HG03045 (cell line): ENCODE measurements around the gene MEGF6.

Source experiments
- ATAC-seq: cut with Tn5 transposase; IDR thresholded peaks from one replicate; pipeline ENCODE4 v1.9.1; 2021; ENCODE audit warnings: mild to moderate bottlenecking, moderate library complexity; ENCODE audit not compliant: unreplicated experiment

The MEGF6 gene

DNA sequence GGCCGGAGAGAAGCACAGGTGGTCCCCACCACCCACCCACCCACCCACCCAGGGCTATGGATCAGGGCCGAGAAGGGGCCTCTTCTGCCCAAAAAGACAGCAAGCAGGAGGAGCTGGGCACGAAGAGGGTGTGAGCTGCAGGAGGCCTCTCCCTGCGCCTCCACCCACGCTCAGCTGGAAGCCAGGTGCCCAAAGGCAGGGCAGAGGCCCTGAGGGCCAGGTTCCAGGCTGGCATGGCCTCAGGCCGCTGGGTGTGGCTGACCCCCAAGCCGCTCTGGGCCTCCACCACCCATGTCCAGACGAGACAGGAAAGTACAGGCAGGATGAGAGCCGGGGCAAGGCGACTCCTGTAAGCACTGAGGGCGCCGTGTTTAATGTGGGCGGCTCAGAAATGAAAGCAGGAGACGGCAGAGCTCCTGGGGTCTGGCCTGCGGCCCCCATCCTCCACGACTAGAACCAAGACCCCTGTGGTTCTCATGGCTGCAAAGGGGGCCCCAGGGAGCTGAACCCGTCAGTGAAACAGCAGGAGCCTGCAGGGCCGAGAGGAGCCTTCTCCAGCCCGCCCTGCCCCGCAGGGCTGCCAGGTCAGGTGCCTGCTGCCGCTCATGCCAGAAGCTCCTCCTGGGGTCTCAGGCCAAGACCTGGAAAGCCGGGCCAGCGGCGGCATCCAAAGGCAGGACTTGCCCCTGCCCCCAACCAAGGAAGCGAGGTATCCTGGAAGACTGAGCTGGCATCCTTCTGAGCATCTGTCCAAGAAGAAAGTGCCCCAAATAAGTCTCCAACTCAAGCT is 56.0 kb downstream of the MEGF6 start:
- no peak for ATAC-seq

DNA sequence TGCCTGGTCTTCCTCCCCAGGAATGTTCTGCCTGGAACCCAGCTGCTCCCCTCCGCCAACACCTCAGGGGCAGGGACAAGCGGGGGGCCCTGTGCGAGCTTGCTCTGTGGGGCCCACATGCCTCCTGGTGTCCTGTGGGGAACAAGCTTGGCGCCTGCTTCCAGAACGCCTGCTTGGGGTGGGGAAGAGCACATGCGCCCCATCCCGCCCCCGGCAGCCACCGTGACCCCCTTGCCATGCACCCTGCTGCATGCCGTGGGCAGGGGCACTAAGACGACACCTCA is 57.4 kb downstream of the MEGF6 start:
- no peak for ATAC-seq

DNA sequence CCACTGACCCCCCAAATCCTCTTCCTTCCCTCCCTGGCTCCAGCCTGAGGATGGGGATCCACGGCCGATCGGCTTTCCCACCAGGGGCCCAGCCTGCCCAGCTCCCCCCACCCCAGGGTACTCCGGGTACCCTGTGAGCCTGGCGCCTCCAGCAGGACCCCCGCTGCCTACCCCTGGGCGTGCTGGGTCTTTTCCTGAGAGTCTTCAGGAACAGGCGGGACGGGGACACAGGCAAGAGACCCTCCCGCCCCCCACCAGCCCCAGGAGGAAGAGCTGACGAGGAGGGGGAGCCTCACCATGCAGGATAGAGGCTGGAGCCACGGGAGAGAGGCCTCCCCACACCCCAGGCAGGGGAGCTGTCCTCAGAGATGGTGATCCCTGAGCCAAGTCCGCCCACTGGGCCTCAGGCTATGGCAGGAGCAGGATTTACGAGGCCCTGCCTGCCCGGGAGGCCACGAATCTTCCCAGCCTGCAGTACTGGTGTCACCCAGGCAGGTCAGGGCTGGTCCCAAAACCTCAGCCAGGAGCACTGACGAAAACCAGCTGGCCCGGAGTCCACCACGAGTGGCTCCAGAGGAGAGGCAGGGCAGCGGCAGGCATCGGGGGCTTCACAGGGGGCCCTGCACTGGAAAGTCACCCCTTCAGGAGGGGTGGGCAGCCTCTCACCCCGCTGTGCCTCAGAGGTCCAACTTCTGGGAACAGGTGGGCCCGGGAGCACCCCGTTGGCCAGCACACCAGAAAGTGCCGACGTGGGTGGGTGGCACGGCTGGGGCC is 58.0 kb downstream of the MEGF6 start:
- ATAC-seq: no peak

DNA sequence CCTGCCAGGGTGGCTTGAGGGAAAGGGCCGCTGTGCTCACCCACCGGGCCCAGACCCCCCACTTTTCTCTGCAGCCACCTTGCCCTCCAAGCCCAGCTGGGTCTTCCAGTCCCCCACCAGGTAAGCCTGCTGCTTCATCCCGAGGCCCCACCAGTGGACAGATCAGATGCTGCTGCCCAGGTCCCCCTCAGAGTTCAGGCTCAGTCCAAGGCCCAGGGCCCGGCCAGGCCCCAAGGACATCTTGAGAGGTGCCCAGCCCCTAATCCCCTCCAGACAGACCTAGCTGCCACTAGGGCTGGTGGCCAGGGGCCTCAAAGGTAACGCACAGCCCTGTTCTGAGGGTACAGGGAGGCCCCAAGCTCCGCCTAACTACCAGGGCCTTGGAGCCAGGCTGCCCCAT is 58.6 kb downstream of the MEGF6 start:
- no peak for ATAC-seq

DNA sequence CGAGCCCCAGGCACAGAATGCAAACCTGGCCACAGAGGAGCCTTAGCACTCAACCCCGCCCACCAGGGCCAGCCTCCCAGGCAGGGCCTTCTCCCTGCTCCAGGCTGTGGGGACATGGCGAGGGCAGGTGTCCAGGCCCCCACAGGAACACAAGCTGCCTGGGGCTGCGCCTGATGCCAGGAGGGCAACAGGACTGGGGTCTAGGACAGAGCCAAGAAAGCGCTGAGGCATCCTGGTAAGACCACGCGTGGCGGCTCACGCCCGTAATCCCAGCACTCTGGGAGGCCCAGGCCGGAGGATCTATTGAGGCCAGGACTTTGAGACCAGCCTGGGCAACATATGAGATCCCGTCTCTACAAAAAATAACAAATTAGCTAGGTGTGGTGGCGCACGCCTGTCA is 59.1 kb downstream of the MEGF6 start:
- ATAC-seq: no peak

DNA sequence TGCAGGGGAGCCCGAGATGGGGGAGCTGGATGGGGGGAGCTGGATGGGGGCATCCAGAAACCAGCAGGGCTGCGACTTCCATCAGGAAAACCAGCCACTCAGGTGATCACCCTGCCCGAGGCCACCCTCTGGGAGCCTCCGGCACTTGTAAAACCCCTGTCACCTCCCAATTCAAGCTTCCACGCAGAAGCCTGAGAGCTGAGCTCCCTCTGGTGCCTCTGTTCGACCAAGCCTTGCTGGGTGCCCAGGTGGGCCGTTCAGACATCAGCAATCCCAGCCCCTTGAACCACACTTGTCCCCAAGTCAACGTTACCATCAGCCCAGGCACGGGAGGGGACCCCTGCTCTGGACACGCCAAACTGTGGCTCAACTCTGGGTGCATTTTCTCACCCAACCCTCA is 59.6 kb downstream of the MEGF6 start:
- no peak for ATAC-seq

DNA sequence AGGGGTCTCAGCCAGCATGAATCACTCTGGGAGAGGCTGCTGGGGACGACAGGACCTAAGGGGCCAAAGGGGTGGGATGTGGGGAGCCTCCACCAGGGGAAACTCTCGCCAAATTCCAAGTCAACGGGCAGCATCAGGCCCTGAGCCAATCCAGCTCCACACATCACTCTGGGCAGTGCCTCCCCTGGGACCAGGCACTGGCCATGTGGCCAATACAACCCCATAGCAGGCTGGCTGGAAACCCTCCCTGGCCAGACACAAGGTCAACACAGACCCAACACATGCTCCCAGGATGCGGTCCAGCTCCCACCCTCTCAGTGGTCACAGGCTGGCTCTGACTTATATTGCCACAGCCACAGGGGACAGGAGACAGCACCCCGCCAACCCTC is 60.0 kb downstream of the MEGF6 start:
- ATAC-seq: no peak

DNA sequence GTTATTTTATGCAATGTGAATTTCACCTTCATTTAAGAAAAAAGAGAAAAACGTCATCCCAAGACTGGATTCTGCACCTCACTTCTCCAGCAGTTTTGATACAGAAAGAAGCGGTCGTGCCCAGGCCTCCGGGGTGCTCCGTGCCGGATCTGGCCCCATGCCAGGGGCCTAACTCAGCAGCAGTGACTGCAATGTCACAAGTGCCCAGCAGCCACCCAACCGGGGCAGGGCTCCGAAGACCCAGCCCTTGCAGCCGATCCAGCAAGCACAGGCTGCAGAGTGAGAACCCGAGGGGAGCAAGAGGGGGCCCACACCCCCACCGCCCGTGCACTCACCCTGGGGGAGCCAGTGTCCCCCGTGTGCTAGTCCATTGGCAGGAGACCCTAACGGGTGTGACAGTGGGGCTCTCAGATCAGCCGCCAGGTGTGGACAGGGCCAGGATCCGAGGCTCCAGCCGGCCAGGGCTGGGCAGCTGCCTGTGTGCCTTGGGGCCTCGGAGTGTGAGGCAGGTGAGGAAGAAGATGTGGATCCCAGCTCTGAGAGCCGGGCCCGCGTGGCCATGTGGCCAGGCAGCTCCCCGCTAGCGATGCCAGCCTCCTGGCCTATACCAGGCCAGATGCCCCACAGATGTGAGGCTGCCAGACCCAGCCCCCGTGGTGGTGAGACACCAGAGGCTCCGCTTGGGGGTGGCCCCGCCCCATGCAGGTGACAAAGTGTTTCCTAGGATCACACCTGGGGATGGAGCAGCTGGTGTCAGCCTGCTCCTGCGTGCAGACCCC is 60.6 kb downstream of the MEGF6 start:
- ATAC-seq: no peak

DNA sequence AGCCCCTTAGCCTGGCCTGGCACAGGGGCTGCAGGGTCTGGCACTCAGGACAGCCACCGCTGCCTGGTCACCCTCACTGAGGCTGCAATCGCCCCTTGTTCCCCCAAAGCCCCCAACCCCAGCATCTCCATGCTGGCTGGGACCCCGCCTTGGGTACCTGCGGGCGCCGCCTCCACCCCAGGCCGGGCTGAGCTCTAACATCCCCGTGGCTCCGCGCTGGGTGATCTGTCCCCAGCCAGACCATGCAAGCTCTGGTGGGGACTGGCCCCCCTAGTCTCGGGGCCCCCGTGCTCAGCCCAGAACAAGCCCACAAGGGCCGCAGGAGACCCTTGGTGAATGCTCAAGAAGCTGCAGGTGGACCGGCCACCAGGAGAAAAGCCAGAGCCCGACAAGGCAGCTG is 62.4 kb downstream of the MEGF6 start:
- ATAC-seq: no peak

DNA sequence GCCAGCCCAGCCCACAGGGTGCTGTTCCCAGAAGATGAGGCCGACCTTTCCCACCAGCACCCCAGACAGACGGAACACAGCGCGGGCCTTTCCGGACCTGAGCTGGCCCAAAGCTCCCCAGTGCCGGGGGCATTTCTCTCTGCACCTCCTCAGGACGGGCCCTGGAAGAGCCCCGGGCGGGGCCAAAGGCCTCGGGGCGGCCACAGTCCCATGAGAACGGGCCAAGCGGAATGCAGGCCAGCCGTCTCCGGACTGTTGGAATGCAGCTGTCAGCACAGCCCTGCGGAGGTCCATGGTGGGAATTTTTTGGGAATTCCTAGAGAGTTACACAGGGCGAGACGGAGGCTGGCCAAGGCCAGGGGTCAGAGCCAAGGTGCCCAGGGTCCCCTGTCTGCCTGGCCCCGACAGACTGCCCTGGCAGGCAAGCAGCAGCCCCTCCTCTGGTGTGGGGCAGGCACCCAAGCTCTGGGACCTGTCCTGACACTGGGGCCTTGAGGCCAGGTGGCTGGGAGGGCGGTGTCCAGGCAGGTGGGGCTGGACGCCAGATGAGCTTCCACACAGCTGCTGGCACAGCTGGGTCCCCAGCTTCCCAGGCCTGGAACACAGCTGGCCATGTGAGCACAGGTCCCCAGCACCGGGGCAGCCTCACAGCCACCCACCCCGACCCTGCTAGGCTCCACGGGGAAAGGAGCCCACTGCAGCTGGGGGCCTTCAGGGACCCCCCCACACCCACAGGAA is 63.0 kb downstream of the MEGF6 start:
- no peak for ATAC-seq

DNA sequence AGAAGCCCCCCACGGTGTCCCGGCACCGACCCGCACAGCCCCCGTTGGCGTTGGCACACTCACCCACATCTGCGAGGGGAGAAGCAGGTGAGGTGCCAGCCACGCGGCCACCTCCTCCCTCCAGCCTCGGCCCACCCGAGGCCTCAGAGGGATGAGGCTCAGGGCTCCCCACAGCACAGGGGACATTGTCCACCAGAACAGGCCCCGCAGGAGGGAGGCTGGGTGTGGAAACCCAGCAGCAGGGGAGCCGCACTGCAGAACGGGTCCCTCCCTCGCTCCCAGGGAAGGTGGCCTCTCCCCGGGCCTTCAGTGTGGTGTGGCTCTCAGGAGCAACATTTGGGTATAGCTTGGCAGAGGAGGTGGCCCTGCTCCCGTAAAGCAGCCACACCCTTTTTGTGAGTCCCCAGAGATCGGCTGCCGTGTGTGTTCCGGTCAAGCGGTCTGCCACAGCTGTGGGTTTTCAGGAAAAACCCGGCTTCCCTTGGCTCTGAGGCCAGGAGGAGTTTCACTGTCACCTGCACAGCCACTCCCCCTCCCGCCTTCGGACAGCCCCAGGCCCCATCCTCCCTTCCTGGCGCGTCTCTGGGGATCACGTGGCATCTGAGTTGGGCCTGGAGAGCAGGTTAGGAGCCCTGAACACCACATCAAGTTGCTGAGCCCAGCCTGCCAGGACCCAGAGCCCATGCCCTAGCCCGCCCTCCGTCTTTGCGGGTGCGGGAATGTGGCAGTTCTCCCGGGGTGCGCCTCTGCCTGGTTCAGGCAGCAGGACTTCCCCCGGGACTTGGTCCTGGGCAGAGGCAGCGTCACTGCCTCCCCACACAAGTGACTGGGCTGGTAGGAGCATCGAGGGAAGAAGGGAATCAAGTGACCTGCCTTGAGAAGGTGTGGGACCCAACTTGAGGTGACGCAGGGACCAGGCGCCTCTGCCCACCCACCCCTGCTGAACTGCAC is 64.0 kb downstream of the MEGF6 start:
- ATAC-seq: no peak

DNA sequence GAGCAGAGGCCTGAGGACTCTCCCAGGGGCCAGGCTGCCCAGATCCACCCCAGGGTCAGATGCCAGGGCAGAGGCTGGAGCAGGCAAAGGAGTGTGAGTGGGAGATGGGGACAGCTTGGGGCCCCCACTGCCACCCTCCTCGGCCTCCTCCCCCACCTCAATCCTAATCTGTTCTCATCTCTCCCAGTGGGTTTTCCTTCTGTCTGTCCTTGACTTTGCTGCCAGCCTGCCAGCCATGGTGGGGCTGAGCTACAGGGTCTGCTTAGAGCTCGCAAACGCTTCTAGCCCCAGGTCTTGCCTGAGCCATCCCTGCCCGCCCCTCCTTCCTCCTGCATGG is 65.3 kb downstream of the MEGF6 start:
- no peak for ATAC-seq

DNA sequence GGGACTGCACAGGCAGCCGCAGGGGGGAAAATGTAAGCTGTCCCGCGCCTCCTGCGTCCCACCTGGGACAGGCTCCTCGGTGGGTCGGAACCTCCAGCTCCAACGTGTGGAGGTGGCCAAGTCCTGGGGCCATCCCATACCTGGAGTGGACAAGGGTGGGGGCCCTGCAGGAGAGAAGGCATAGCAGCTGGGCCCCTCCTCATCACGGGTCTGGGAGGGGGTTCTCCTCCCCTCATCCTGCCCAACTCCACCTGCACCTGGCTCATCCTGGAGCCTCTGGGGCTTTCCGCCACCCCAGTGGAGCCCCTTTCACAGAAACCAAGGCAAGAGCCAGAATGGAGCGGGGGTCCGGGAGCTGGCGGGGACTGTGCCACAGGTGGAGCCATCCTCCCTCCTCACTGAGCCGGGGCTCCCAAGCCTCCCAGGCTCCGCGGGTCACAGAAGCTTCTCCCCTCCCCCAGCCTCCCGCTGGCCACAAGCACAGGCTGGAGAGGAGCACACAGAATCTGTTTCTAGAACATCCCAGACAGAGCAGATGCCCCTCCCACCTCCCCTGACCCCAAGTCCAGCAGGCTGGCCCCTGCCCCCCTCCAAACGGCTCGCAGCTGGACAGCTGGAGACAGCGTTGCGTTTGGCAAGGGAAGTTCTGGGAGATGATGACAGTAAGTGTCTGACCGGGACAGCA is 65.8 kb downstream of the MEGF6 start:
- ATAC-seq: no peak

DNA sequence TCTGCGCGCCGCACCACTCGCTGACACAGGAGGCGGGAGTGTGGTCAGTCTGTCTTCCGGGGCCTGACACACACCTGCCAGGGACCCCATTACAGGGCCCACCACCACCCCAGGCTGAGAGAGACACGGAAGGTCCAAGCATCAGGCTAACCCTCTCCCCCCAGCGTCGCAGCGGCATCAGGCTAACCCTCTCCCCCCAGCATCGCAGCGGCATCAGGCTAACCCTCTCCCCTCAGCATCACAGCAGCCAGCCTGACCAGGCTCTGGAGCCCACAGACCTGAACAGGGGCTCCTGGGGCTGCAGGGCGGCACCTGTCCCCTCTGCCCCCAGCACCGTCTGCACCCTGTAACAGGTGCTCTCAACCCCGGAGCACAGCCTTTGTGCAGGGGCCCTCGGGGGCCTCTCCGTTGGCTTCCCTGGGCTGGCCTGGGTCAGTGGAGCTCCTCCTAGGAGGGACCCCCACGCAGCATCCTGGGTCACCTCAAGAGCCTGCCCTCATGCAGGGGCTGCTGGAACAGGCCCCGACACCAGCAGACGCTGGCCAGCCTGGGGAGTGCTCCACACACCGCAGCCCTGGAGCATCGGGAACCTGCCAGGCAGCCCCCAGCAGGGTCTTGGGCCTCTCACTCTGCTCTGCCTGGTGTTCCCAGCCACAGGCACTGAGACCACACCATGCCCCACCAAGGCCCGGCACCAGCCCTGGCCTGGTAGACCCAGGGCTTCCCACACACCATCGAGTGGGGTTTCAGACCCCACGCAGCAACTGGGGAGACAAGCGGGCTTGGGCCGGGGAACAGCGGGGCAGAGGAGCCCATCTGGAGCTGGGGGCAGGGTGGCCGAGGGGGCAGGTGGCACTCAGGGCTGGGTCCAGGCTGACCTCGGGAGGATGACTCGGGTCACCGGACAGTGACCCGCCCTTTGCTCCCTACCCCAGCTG is 67.0 kb downstream of the MEGF6 start:
- no peak for ATAC-seq

DNA sequence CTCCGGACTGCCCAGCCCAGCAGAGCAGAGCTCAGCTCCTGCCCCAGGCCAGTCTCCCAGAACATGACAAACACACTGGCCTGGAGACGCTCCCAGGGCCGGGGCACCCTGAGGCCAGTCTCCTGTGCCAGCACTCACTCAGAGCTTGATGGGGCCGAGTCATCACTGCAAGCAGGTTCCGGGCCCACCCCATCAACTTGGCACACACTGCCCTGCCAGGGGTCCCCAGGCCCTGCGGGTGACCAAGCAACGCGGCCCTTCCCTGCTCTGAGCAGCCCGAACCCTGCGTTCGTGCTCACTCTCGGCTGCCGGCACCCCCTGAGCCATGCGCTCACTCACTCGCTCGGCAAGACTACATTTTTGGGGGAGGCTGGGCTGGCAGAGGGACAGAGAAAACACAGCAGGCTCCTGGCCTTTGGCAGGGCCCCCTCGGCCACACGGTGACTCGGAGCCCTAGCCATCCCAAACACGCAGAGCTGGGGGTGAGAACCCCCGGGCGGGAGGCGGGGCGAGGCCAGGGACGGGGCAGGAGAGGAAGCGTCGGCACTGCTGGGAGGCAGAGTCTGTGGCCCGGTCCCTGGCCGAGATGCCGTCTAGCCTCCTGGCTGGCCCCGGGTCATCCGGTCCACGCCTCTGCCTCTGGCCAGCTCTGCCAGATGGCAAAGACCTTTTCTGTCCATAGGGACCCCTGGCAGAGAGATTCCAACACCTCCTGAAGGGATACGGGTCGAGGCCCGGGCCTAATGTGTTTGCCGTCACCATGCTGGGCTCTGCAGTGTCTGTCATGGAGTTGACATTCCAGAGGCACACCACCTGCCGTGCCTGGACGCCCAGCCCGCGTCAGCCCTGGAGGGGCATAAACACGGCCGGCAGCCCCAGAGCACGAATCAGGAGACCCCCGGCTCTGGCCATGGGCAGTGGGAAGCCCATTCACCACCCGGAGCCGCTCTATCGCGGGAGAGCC is 68.0 kb downstream of the MEGF6 start:
- ATAC-seq: no peak

DNA sequence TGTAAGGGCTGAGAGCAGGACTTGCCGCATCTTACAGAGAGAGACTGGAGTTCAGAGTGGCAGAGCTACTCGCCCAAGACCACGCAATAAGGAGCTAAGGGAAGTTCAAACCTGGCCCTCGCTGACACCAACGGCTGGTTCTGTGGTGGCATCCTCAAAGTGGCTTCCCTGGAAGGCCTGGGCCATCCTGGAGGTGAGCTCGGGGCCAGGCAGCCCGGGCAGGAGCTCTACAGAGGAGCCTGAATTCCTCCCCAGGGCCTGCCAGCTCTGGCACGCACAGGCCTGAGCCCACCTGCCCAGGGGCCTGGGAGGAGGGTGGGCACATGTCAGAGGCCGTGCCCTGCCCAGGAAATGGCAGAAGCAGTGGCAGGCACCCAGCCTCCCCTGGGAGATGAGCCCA is 68.6 kb downstream of the MEGF6 start:
- ATAC-seq: no peak

DNA sequence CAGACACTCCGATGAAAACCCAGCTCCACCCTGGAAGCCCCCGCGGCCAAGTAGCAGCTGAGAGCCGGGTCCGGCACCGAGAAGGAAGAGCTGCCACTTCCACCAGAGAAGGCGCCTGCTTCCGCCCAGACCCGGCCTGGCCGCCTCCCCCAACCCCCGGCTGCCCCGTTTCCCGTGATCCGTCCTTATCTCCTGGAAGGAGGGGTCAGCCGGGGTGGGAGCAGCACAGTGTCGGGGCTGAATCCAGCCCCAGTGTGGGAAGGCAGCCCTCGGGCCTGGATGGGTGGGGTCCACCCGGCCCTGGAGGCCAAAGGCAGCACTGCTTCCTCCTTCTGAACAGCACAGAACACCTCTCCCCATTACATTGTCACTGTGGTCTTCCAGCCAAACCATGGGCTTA is 69.4 kb downstream of the MEGF6 start:
- ATAC-seq: no peak
